Measurements from ENCODE around the gene TOMM22.

TOMM22 gene

DNA sequence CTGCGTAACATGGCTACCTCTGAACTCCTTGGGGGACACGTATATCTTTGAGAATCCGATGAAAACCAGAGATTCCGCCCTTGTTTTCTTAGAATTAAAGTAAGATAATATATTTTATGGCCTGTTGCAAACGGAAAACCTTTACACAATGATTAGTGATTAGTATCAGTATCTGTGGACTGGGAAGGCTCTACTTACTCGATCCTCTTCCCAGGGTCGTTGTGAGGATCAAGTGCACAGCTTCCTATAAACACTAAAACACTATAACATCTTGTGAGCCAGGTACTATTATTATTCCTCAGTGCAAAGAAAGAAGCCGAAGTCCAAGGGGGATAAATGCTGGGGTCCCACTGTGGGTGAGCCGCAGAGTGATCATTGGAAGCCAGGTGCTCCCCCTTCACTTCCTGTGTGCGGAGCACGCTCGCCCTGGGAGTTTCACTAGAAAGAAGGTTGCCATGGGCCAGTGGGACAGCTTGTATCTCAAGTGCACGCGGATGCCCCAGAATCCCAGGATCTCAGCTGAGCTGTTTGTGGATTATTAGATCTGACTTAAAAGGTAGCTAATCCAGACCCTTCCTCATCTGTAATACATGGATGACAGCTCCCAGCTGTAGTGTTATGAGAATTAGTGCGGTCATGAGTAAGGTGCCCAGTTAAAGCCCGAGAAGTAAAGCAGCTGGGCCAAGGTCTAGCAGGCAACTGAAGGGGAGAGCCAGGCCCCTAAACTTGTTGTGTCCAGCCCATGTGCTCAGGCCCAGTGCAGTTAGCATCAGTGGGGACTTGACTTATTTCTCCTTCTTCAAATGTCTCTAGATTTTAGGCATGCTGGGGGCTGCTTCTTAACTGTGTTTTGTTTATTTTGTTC is 24.5 kb upstream of the TOMM22 start:
- TF ChIP-seq ZNF274 (IDR thresholded peaks at IDR 0.05; ENCODE audit: low read depth, low read length) = no peak
- H3K4me3 ChIP-seq (ENCODE audit: low read length) = peak overlapping the region; percentile 92

DNA sequence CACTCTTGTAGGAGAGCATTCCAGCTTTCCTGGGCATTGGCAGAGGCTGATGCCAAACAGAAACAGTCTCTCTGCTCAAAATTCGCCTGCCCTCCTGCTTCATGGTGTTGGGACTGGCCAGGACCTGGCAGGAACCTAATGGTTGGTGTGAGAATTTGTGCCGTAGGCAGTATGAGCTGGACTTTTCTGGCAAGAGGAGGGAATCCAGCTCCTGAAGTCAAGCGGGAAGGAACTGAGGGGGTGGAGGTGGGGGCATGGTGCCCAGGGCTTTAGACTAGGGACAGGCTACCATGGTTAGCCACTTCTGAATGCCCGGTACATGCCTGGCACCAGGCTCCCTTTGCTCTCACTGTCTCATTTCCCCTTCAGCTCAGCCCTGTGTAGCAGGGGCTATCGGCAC is 6.9 kb upstream of the TOMM22 start:
- H3K4me3 ChIP-seq (ENCODE audit: low read length) = no peak overlapping the region
- TF ChIP-seq ZNF274 (IDR thresholded peaks at IDR 0.05; ENCODE audit: low read depth, low read length) = no peak

DNA sequence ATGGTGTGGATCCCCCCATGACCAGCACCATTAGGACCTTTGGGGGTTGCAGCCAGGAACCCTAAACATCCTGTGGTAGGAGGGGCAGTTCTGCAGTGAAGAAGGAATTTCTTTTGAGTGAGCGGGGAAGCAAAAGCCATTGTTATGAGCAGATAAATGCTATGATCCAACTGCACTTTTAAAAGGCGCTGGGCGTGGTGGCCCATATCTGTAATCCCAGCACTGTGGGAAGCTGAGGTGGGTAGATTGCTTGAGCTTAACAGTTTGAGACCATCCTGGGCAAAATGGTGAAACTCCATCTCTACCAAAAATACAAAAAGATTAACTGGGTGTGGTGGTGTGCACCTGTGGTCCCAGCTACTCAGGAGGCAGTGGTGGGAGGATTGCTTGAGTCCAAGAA is 5.9 kb upstream of the TOMM22 start:
- no peak overlapping the region for H3K4me3 ChIP-seq (ENCODE audit: low read length)
- no peak for TF ChIP-seq ZNF274 (IDR thresholded peaks at IDR 0.05; ENCODE audit: low read depth, low read length)

DNA sequence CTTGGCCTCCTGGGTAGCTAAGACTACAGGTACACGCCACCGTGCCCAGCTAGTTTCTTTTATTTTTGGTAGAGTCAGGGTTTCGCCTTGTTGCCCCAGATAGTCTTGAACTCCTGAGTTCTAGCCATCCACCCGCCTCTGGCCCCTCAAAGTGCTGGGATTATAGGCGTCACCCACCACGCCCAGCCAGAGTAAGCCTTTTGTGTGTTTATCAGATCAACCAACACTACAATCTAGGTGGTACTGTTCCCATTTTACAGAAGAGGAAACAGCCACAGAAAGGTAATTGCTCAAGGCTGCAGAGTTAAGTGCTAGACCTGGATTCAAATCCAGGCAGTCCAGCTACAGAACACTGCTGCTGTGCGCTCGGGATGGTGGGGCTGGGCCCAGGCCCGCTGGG is 3.1 kb downstream of the TOMM22 start:
- TF ChIP-seq ZNF274 (IDR thresholded peaks at IDR 0.05; ENCODE audit: low read depth, low read length) = no peak
- H3K4me3 ChIP-seq (ENCODE audit: low read length) = no peak overlapping the region

DNA sequence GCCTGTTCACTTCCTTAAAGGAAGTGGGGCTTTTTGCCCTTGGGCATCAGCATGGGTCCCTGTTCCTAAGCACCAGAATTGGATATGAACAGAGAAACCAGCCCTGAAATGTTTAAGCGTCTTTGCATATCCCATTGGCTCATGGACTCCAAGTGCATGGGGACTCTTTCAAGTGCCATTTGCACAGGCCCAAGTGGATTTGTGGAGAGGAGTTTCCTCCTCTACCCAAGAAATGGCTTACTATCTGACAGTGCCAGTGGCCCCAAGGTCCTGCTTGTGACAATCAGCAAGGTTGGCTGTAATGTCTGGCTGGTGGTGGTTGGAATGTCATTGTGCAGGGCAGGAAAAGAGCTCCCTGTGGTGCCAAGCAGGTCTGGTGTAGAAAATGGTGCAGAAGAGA is 4.0 kb downstream of the TOMM22 start:
- TF ChIP-seq ZNF274 (IDR thresholded peaks at IDR 0.05; ENCODE audit: low read depth, low read length) = no peak
- no peak overlapping the region for H3K4me3 ChIP-seq (ENCODE audit: low read length)

DNA sequence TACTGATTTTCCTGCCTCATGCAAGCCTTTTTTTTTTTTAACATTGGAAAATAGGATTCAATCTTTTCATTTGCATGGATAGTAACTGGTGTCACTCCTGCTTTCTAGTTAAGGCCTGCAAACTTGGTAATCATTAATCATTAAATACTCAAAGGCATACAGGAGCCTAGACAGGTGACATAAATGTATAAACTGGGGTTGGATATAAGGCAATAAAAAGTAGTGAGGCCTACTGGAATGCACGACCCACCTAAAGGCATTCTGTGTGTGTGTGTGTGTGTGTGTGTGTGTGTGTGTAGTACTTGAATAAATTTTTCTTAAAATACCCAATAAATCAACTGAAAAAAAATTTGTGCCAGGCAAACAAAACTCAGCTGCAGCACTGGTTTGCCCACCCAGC is 7.9 kb downstream of the TOMM22 start:
- TF ChIP-seq ZNF274 (IDR thresholded peaks at IDR 0.05; ENCODE audit: low read depth, low read length) = no peak
- H3K4me3 ChIP-seq (ENCODE audit: low read length) = no peak overlapping the region

DNA sequence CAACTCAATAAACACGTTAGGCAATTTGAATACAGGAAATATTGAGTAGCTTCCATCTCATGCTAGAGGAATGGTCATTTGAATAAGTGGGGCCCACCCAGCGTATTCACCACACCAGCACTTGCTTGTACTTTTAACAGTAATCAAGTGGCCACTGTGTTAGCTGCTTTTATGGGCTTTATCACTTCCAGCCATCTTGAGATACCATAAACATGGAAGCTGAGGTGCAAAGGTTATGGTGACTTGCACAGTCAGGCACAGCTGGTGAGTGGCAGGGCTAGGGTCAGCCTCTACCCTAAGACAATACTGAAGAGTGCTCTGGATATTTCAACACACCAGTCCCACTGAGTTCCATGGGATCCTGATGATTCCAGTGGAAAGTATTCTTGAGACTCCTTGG is 12.3 kb downstream of the TOMM22 start:
- no peak overlapping the region for H3K4me3 ChIP-seq (ENCODE audit: low read length)
- no peak for TF ChIP-seq ZNF274 (IDR thresholded peaks at IDR 0.05; ENCODE audit: low read depth, low read length)

DNA sequence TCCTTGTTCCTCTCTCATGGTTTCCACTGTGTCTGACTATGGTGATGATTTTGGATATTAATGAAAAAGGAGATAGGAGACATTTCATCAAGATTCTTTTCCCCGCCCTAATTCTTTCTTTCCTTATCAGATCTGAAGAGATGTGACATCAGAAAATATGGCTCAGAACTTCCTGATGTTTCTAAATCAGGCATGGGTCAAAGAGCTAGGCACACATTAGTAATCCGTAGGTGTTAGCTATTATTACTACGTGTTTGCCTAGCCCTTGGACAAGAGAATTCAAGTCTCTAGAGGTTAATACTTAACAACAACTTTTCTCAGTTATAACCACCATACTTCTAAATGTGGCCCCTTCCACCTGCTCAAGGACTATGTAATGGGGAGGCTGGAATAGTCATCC is 13.2 kb downstream of the TOMM22 start:
- TF ChIP-seq ZNF274 (IDR thresholded peaks at IDR 0.05; ENCODE audit: low read depth, low read length) = no peak
- H3K4me3 ChIP-seq (ENCODE audit: low read length) = no peak overlapping the region

DNA sequence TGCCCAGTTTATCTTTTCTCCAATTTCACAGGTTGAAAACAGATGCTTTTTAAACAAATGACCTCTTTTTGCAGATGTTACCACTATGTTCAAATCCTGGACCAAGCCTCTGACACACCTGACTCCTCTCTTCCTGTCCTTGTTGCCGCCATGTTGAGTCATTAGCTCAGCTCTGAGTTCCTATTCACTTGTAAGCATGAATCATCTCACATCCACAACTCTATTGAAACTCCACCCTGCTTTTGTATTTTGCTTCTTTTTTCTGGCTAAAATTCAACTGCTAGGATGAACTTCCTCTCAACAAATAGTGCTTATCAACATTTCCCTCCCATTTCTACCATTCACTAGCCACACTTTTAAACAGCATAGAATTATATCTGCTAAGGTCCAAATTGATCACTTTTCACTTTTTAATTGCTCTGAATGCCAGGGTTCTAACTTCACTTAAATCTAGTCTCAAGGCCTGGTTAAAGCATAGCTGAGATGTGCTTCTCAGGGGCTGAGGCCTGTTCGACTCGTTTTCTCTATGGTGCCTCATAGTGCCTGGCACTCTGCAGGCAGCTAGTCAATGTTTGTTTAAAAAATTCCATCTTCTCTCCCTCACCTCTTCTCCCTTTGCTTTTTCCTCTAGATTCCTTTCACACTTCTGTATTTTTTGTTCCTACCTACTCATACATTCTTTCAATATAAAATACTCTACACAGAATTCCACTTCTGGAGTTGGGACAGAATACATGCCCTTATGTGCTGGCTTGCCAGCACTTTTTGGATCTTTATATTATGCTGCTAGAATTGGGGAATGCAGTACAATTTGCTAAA is 15.1 kb downstream of the TOMM22 start:
- no peak for TF ChIP-seq ZNF274 (IDR thresholded peaks at IDR 0.05; ENCODE audit: low read depth, low read length)
- H3K4me3 ChIP-seq (ENCODE audit: low read length) = peak overlapping the region; percentile 17; the same call in 1 of the 2 replicates

DNA sequence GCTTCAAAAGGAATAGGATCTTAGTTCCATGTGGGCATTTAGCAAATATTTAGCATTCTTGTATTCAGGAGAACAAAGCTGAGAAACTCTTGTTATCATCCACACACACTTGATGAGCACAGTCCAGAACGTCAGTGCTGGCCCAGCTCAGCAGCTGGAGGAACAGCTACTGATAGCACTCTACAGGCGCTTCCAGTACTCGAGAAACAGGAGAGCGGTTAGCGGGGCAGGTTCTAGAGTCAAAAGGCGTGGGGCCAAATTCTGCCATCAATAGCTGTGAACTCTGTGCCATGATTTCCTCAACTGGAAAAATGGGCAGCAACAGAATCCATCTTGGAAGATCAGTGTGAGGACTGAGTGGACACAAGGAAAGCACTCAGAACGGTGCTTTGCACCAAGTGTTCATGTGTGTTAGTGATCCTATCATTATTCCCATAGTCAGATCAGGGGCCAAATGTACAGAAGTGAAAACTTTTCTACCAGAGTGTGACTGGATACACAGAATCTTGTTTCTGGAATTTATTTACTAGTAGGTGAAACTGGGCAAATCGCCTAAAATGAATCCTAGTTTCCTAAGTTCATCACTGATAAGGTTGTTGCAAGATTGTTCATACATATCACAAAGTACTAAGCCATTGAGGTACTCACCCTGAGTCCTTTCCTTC is 15.8 kb downstream of the TOMM22 start:
- no peak for TF ChIP-seq ZNF274 (IDR thresholded peaks at IDR 0.05; ENCODE audit: low read depth, low read length)
- H3K4me3 ChIP-seq (ENCODE audit: low read length) = peak overlapping the region; percentile 17; the same call in 1 of the 2 replicates

DNA sequence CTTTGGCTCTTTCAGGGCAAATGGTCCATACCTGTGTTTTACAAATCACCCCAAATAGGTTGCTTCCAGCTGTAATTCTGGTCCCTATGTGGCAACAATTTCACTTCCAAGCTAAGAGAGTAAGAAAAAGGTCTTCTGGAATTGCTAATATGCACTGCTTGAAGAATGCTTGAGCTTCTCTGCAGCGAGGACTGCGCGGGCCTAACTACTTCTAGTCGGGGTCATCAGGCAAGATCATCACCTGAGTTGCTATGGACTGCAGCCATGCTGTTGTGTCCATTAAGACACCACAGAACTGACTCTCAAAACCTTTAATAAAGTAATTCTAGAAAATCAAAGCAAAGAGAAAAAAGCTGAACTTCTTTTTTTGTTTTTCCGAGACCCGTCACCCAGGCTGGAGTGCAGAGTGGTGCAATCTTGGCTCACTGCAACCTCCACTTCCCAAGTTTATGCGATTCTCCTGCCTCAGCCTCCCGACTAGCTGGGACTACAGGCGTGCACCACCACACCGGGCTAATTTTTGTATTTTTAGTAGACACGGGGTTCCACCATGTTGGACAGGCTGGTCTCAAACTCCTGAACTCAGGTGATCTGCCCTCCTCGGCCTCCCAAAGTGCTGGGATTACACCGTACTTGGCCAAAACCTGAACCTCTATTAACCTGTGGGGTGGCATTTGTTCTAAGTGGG is 16.8 kb downstream of the TOMM22 start:
- peak overlapping the region; percentile 99 for H3K4me3 ChIP-seq (ENCODE audit: low read length)
- no peak for TF ChIP-seq ZNF274 (IDR thresholded peaks at IDR 0.05; ENCODE audit: low read depth, low read length)

DNA sequence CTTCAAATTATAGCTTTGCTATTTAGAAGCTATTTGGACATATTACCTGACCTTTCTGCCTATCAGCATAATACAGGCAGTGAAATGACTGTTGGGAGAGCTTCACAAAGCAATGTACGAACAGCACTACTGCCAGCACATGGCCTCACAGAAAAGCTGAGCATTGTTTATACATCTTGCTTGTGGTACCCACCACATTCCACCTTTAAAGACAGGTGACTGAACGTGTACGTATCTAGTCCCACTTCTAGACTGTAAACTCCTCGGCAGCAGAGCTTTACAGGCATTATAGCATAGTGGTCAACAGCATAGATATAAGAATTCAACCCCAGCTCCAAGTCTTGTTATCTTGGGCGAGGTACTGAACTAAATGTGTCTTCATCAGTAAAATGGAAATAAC is 17.4 kb downstream of the TOMM22 start:
- TF ChIP-seq ZNF274 (IDR thresholded peaks at IDR 0.05; ENCODE audit: low read depth, low read length) = no peak
- peak overlapping the region; percentile 99 for H3K4me3 ChIP-seq (ENCODE audit: low read length)

DNA sequence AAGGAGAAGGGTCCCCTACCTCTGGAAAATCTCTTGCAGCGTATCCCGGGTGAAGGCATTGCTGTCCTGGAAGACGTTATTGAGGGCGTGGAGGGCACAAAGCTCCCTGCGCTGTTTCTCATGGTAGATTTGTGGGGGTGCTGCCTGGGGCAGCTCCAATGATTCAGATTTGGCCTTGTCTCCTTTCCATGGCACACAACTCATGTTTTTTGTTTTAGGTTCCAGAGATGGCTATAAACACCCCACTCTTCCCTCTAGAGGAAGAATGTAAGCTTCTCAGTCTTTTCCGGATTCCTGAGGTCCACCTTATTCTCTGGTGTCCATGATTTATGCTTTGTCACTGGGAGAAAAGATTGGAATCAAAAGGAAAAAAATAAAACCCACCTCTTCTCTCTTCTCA is 18.0 kb downstream of the TOMM22 start:
- peak overlapping the region; percentile 99 for H3K4me3 ChIP-seq (ENCODE audit: low read length)
- TF ChIP-seq ZNF274 (IDR thresholded peaks at IDR 0.05; ENCODE audit: low read depth, low read length) = no peak

DNA sequence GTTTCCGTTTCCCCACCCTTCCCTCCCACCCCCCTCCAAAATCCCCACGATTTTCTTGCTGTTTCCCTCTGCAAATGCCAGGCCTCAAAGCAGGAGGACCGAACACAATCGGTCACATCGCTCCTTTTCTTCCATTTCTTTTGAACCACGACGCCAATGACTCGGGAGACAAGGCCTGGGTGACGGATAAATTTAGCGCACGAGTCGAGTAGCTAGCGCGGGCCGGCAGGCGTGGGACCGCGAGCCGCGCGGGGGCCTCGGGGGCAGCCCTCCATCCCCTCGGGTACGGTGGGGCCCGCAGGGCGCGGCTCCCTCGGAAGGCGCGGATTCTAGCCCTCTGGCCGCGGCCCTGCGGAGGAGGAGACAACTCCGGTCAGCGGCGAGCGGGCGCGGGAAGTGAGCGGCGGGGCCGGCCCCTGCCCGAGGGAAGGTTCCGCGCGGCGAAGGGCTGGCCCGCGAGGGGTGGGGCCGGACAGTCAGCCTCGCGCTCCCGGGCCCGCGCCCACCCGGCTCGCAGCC is 18.6 kb downstream of the TOMM22 start:
- peak overlapping the region; percentile 99 for H3K4me3 ChIP-seq (ENCODE audit: low read length)
- no peak for TF ChIP-seq ZNF274 (IDR thresholded peaks at IDR 0.05; ENCODE audit: low read depth, low read length)
